Fibroblast of lung (primary cell): Measurements from ENCODE around the gene PPP1R13B. TPM values are rescaled to one million over a fixed set of nuclear protein-coding genes. Genes with fewer than 3 reads are reported as not detected.

ENCODE experiments used
- DNase-seq, 2 donors: peaks; one replicate each; pipeline versions ENCODE4 v3.0.0 to v3.0.0-alpha.2; 2010; ENCODE audit warnings: low read depth in 2 of 2
- H2AFZ ChIP-seq: 2 replicates; pipeline ENCODE4 v1.5.1; 2012; ENCODE audit warnings: low read length, control low read depth, inconsistent platforms
- H3K27ac ChIP-seq: 2 replicates; pipeline ENCODE4 v1.5.1; 2011; ENCODE audit warnings: low read length, control low read depth; ENCODE audit not compliant: insufficient read depth
- H3K27me3 ChIP-seq: 2 replicates; pipeline ENCODE4 v1.5.1; 2011; ENCODE audit warnings: mild to moderate bottlenecking, low read length; ENCODE audit not compliant: control insufficient read depth, insufficient read depth
- H3K36me3 ChIP-seq: 2 replicates; pipeline ENCODE4 v1.5.1; 2011; ENCODE audit warnings: low read length; ENCODE audit not compliant: control insufficient read depth, insufficient read depth
- H3K4me1 ChIP-seq: 2 replicates; pipeline ENCODE4 v1.5.1; 2011; ENCODE audit warnings: low read length; ENCODE audit not compliant: control insufficient read depth, insufficient read depth; ENCODE audit errors: extremely low read depth
- H3K4me2 ChIP-seq: 2 replicates; pipeline ENCODE4 v1.5.1; 2011; ENCODE audit warnings: low read length, control low read depth; ENCODE audit not compliant: insufficient read depth; ENCODE audit errors: extremely low read depth
- H3K4me3 ChIP-seq, 4 experiments: fragments of 200-600 bp in 1 of 4; sonication (generic) in 1 of 4; replicated peaks in 1 of 4; 2 replicates each; pipeline ENCODE4 v1.5.1; 2011 to 2016; ENCODE audit warnings: low read length in 4 of 4, low read depth in 3 of 4, mild to moderate bottlenecking in 3 of 4, control low read depth in 2 of 4, inconsistent platforms in 1 of 4, mixed read lengths in 1 of 4; ENCODE audit not compliant: insufficient read depth in 1 of 4; ENCODE audit errors: control extremely low read depth in 1 of 4
- H3K79me2 ChIP-seq: 2 replicates; pipeline ENCODE4 v1.5.1; 2012; ENCODE audit warnings: mild to moderate bottlenecking, low read length, inconsistent platforms; ENCODE audit not compliant: control insufficient read depth, insufficient read depth
- H3K9ac ChIP-seq: 2 replicates; pipeline ENCODE4 v1.5.1; 2011; ENCODE audit warnings: mild to moderate bottlenecking, low read length, control low read depth; ENCODE audit not compliant: insufficient read depth
- H3K9me3 ChIP-seq: 2 replicates; pipeline ENCODE4 v1.5.1; 2012; ENCODE audit warnings: low read depth, low read length; ENCODE audit not compliant: control insufficient read depth, insufficient read depth
- H4K20me1 ChIP-seq: 2 replicates; pipeline ENCODE4 v1.5.1; 2011; ENCODE audit warnings: low read length; ENCODE audit not compliant: control insufficient read depth, insufficient read depth; ENCODE audit errors: extremely low read depth
- CTCF ChIP-seq, 2 donors: IDR thresholded peaks in 1 of 2; conservative IDR thresholded peaks in 1 of 2; 1 replicate in 1 of 2; 2 replicates in 1 of 2; pipeline ENCODE4 v1.5.1; 2011 to 2012; ENCODE audit warnings: low read length in 2 of 2, control low read depth in 1 of 2, inconsistent platforms in 1 of 2, low read depth in 1 of 2, mild to moderate bottlenecking in 1 of 2
- EZH2 ChIP-seq: IDR thresholded peaks from 2 replicates; pipeline ENCODE4 v1.5.1; 2012; ENCODE audit warnings: low read length, control low read depth, mild to moderate bottlenecking; ENCODE audit errors: missing control alignments
- polyA plus RNA-seq, 2 donors: library from polyadenylated mRNA; depleted of rRNA in 1 of 2; stranded (reverse) in 1 of 2; unstranded in 1 of 2; fragments of >200 nt; gene quantifications; 2 replicates each; pipeline ENCODE4 v1.2.1, GENCODE V29; 2011 to 2012; ENCODE audit warnings: missing spikeins in 1 of 2
- total RNA-seq: library from RNA; depleted of rRNA; stranded (reverse); fragments of >200 nt; gene quantifications from 2 replicates; pipeline ENCODE4 v1.2.1, GENCODE V29; 2014

The PPP1R13B gene
- total and polyA plus RNA-seq, 2 donors (not counting 1 experiment from before 2014, with no cell fraction given), result 2.0 to 2.7 TPM

- Histone ChIP-seq H3K9me3 (no peaks in the 10 kb centered on the region), H2AFZ (peak overlapping the region; percentile 17), H3K9ac (no peak overlapping the region), H3K27me3 (no peaks in the 10 kb centered on the region), H4K20me1 (no peaks in the 10 kb centered on the region), H3K4me3 (peak overlapping the region in 1 of 4 experiments; percentile 3), H3K4me2 (peak overlapping the region; percentile 35), H3K36me3 (no peaks in the 10 kb centered on the region), H3K27ac (no peak overlapping the region), H3K79me2 (no peaks in the 10 kb centered on the region), H3K4me1 (no peaks in the 10 kb centered on the region)
- peak in 1 of 2 donors; percentile 15 for DNase-seq
- TF ChIP-seq EZH2, result no peak
- no peak for TF ChIP-seq CTCF (conservative IDR thresholded peaks at IDR 0.05 in 1 of 2, IDR thresholded peaks at IDR 0.05 in 1 of 2; ENCODE audit: low read depth in 1 of 2, low read length in 2 of 2)
Observed at GRCh38 chr14:103819503-103820307, 27.7 kb downstream of the PPP1R13B start.

DNA sequence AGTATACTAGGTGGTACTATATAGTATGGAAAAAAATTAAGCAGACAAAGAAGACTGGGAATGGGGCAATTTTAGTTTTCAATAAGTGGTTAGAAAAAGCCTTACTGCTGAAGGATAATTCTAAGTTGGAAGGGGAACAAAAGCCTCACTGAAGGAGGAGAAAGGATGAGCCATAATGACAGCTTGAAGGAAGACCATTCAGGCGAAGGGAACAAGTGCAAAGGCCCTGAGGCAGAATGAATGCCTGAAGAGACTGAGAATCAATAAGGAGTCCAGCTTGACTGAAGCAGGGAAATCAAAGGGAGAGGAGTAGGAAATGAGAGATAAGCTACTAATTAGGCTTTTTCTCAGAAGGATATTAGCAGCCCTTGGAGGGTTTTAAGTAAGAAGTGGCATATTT lies 28.5 kb downstream of the PPP1R13B start:
- H3K27me3 ChIP-seq, result no peaks in the 10 kb centered on the region
- H3K4me1 ChIP-seq, result no peaks in the 10 kb centered on the region
- H3K9ac ChIP-seq, result no peak overlapping the region
- no peaks in the 10 kb centered on the region for H4K20me1 ChIP-seq
- no peak overlapping the region for H2AFZ ChIP-seq
- TF ChIP-seq EZH2 (no peak), CTCF (conservative IDR thresholded peaks at IDR 0.05 in 1 of 2, IDR thresholded peaks at IDR 0.05 in 1 of 2; ENCODE audit: low read depth in 1 of 2, low read length in 2 of 2) (no peak)
- H3K79me2 ChIP-seq, result no peaks in the 10 kb centered on the region
- H3K36me3 ChIP-seq, result no peaks in the 10 kb centered on the region
- no peak overlapping the region for H3K4me2 ChIP-seq
- H3K27ac ChIP-seq, result no peak overlapping the region
- H3K9me3 ChIP-seq, result no peaks in the 10 kb centered on the region
- no peak overlapping the region for H3K4me3 ChIP-seq
- no peak for DNase-seq

DNA sequence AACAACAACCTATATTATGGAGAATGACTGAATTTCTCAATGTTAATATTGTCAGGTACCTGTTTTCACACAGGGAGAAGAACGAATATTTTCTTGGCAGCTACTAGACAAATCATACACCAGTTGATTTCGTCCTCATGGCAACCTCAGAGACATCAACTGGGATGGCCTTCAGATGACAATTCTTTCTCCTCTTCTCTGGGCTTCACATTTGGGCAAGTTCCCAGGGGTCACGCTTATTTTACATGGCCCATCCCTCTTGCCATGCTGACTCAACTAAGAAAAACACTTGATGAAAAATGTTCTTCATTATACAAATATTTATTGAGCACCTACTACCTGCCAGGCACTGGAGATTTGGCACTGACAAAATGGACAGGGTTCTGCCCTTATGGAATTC lies 29.0 kb downstream of the PPP1R13B start:
- no peak for TF ChIP-seq EZH2
- TF ChIP-seq CTCF (conservative IDR thresholded peaks at IDR 0.05 in 1 of 2, IDR thresholded peaks at IDR 0.05 in 1 of 2; ENCODE audit: low read depth in 1 of 2, low read length in 2 of 2), result no peak
- Histone ChIP-seq H3K4me1 (no peaks in the 10 kb centered on the region), H3K27ac (no peak overlapping the region), H4K20me1 (no peaks in the 10 kb centered on the region), H3K4me2 (no peak overlapping the region), H3K79me2 (no peaks in the 10 kb centered on the region), H3K9ac (no peak overlapping the region), H3K27me3 (no peaks in the 10 kb centered on the region), H3K36me3 (no peaks in the 10 kb centered on the region), H2AFZ (no peak overlapping the region), H3K9me3 (no peaks in the 10 kb centered on the region), H3K4me3 (no peak overlapping the region)
- DNase-seq, result no peak
